Upper lobe of left lung (tissue), 6 donors: ENCODE data around the gene RNF213. TPM values are rescaled to one million over a fixed set of nuclear protein-coding genes. Genes with fewer than 3 reads are reported as not detected.

Source experiments
- ATAC-seq, 2 donors: fragments of 200-7000 bp; cut with Tn5 transposase; one replicate each; pipeline ENCODE4 v1.9.1; 2022; ENCODE audit warnings: mild to moderate bottlenecking in 2 of 2, moderate library complexity in 2 of 2; ENCODE audit not compliant: low FRiP score in 2 of 2
- DNase-seq, 2 donors: peaks; one replicate each; pipeline ENCODE4 v3.0.0-alpha.2; 2019 to 2020
- H3K27ac ChIP-seq, 4 donors: fragments of 200-600 bp; sonication (generic); one replicate each; pipeline ENCODE4 v1.5.1; 2016 to 2019
- H3K27me3 ChIP-seq, 4 donors: fragments of 200-600 bp; sonication (generic); one replicate each; pipeline ENCODE4 v1.5.1; 2017 to 2019
- H3K36me3 ChIP-seq, 4 donors: fragments of 200-600 bp; sonication (generic); one replicate each; pipeline ENCODE4 v1.5.1; 2016 to 2019
- H3K4me1 ChIP-seq, 4 donors: fragments of 200-600 bp; sonication (generic); one replicate each; pipeline ENCODE4 v1.5.1; 2018 to 2019
- H3K4me3 ChIP-seq, 4 donors: fragments of 200-600 bp; sonication (generic); one replicate each; pipeline ENCODE4 v1.5.1; 2017 to 2019; ENCODE audit warnings: mild to moderate bottlenecking in 2 of 4, moderate library complexity in 1 of 4
- H3K9me3 ChIP-seq, 4 donors: fragments of 200-600 bp; sonication (generic); one replicate each; pipeline ENCODE4 v1.5.1; 2018 to 2019
- EP300 ChIP-seq, 4 donors: sonication (generic); formaldehyde crosslinking; IDR thresholded peaks; one replicate each; pipeline ENCODE4 v1.5.1; 2017; ENCODE audit warnings: antibody characterized with exemption in 4 of 4, control low read depth in 2 of 4
- POLR2A ChIP-seq, 4 donors: fragments of 450-650 bp; IDR thresholded peaks; one replicate each; pipeline ENCODE4 v1.5.1; 2016 to 2017; ENCODE audit warnings: antibody characterized with exemption in 4 of 4, mild to moderate bottlenecking in 2 of 4
- POLR2AphosphoS5 ChIP-seq, 2 donors: sonication (generic); formaldehyde crosslinking; IDR thresholded peaks; one replicate each; pipeline ENCODE4 v1.5.1; 2017; ENCODE audit warnings: antibody characterized with exemption in 2 of 2
- WGBS, 2 donors: methylation state at CpG; one replicate each; pipeline ENCODE4 v1.1.5; 2017 to 2018; 5-methylcytosine and 5-hydroxymethylcytosine counted together
- total RNA-seq, 6 donors: library from RNA; depleted of rRNA in 4 of 6; stranded (reverse); fragments of >200 nt in 4 of 6; gene quantifications; one replicate each; pipeline versions ENCODE4 v1.1.0 to v1.2.1, GENCODE V29; 2016 to 2021
- TF ChIP-seq, protein P1 (sequence below), 6 experiments: fragments of 450-650 bp in 4 of 6; fragments of 200-600 bp in 2 of 6; sonication (generic) in 2 of 6; IDR thresholded peaks; one replicate each; pipeline ENCODE4 v1.5.1; 2016 to 2019; ENCODE audit warnings: antibody characterized with exemption in 6 of 6
- donor health status: DM: no; HTN: no; CAD: no; lungs with moderate emphysema.
- donor health status: DM: no; HTN: yes; CAD: no; lungs with severe emphysema.

RNF213 gene
- total RNA-seq, 6 donors from 2014 or later = 135 to 619 (median 207) TPM

DNA sequence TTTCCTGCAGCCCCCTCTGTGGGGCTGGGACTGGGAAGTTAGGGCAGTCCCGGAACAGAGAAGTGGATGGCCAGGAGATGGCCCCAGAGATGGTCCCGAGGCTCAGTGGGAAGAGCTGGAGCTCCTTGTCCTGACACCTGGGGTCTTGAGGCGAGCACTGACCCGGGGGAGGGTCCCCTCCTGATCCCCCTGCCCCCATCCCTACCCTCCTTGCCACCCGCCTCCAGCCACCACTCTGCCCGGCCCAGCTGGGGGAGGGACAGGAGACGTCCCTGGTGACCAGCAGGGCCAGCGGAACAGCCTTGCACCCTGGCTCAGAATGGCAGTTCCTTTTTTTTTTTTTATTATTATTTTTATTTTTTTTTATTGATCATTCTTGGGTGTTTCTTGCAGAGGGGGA lies 13.9 kb upstream of the RNF213 start:
- no peak overlapping the region for H3K27ac ChIP-seq
- WGBS, 2 donors = 86 to 93% methylated on average over 5 to 8 of the region's 8 CpGs
- H3K4me3 ChIP-seq = no peak overlapping the region
- TF ChIP-seq POLR2AphosphoS5 (IDR thresholded peaks at IDR 0.05) (no peak), POLR2A (IDR thresholded peaks at IDR 0.05) (no peak), EP300 (IDR thresholded peaks at IDR 0.05) (no peak)
- TF ChIP-seq, protein P1, sequence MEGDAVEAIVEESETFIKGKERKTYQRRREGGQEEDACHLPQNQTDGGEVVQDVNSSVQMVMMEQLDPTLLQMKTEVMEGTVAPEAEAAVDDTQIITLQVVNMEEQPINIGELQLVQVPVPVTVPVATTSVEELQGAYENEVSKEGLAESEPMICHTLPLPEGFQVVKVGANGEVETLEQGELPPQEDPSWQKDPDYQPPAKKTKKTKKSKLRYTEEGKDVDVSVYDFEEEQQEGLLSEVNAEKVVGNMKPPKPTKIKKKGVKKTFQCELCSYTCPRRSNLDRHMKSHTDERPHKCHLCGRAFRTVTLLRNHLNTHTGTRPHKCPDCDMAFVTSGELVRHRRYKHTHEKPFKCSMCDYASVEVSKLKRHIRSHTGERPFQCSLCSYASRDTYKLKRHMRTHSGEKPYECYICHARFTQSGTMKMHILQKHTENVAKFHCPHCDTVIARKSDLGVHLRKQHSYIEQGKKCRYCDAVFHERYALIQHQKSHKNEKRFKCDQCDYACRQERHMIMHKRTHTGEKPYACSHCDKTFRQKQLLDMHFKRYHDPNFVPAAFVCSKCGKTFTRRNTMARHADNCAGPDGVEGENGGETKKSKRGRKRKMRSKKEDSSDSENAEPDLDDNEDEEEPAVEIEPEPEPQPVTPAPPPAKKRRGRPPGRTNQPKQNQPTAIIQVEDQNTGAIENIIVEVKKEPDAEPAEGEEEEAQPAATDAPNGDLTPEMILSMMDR (IDR thresholded peaks at IDR 0.05) = no peak
- DNase-seq (no peak), ATAC-seq (no peak)
- no peaks in the 10 kb centered on the region for H3K9me3 ChIP-seq
- H3K4me1 ChIP-seq = no peaks in the 10 kb centered on the region
- H3K27me3 ChIP-seq = no peaks in the 10 kb centered on the region
- H3K36me3 ChIP-seq = peaks cover 9 to 71% (median 50%) of the 10 kb centered on the region in 4 donors

DNA sequence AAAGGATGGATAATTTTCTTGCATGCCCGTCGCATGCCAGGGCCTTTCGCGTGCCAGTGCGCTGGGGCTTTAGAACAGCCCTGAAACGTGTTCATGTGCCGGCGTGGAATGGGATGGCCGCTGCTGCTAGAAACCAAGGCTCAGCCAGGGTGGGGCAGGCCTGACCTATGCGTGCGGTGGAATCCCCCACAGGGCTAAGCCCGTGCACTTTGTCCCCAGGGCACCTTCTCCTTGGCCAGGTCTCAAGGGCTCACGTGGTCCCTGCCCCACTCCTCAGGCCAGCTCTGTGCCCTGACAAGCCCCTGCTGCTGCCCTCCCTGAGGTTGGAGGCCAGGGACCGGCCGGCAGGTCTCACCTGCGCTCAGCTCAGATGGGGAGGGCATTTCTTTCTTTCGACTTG lies 13.1 kb upstream of the RNF213 start:
- peaks cover 9 to 71% (median 47%) of the 10 kb centered on the region in 4 donors for H3K36me3 ChIP-seq
- H3K27me3 ChIP-seq = no peaks in the 10 kb centered on the region
- DNase-seq (no peak), ATAC-seq (no peak)
- WGBS, 2 donors = 95 to 96% methylated on average over 4 to 13 of the region's 17 CpGs
- H3K4me1 ChIP-seq = no peaks in the 10 kb centered on the region
- no peaks in the 10 kb centered on the region for H3K9me3 ChIP-seq
- H3K27ac ChIP-seq = no peak overlapping the region
- no peak overlapping the region for H3K4me3 ChIP-seq
- no peak for TF ChIP-seq EP300 (IDR thresholded peaks at IDR 0.05)
- no peak for TF ChIP-seq POLR2A (IDR thresholded peaks at IDR 0.05)
- no peak for TF ChIP-seq POLR2AphosphoS5 (IDR thresholded peaks at IDR 0.05)
- TF ChIP-seq, protein P1 (IDR thresholded peaks at IDR 0.05) = no peak

DNA sequence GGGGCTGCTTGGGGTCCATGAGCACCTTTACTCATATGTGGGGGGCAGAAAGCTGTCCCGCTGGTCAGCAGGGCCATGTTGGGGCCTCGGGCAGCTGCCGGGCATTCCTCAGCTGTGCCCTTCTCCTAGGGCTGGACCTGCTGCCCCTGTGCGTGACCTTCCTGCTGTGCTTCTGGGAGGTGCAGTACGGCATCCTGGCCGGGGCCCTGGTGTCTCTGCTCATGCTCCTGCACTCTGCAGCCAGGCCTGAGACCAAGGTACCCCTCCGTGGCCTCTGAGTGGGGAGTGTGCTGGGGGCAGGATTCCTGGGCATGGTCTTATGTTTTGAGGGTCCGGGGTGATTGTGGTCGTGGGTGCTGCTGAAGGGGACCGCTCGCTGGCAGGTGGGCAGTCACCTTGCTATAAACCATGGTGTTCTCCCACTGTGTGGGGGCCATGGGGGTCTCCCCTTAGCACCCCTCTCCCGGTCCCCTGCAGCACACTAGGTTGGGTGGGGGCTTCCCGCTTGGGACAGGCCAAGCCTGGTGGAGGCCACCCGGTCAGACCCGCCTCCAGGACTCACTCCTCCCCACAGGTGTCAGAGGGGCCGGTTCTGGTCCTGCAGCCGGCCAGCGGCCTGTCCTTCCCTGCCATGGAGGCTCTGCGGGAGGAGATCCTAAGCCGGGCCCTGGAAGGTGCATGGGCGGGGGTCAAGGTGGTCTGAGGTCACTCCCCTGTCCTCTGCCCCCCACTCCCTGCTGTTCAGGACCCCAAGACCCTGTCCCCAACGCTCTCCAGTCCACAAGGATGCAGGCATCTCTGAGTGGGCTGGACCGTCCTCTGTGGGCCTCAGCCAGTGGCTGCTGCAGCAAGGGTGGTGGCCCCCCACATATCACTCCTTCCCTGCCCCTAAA lies 12.4 kb upstream of the RNF213 start:
- H3K4me1 ChIP-seq = peaks cover 0 to 4% (median 0%) of the 10 kb centered on the region in 4 donors
- H3K4me3 ChIP-seq = no peak overlapping the region
- no peak for TF ChIP-seq POLR2AphosphoS5 (IDR thresholded peaks at IDR 0.05)
- TF ChIP-seq, protein P1 (IDR thresholded peaks at IDR 0.05) = no peak
- TF ChIP-seq EP300 (IDR thresholded peaks at IDR 0.05) = no peak
- no peak for TF ChIP-seq POLR2A (IDR thresholded peaks at IDR 0.05)
- DNase-seq = peak in 1 of 2 donors; percentile 68
- no peak overlapping the region for H3K27ac ChIP-seq
- ATAC-seq = no peak
- H3K9me3 ChIP-seq = no peaks in the 10 kb centered on the region
- peaks cover 9 to 66% (median 44%) of the 10 kb centered on the region in 4 donors for H3K36me3 ChIP-seq
- no peaks in the 10 kb centered on the region for H3K27me3 ChIP-seq
- WGBS, 2 donors = 90 to 95% methylated on average over 9 to 19 of the region's 23 CpGs

DNA sequence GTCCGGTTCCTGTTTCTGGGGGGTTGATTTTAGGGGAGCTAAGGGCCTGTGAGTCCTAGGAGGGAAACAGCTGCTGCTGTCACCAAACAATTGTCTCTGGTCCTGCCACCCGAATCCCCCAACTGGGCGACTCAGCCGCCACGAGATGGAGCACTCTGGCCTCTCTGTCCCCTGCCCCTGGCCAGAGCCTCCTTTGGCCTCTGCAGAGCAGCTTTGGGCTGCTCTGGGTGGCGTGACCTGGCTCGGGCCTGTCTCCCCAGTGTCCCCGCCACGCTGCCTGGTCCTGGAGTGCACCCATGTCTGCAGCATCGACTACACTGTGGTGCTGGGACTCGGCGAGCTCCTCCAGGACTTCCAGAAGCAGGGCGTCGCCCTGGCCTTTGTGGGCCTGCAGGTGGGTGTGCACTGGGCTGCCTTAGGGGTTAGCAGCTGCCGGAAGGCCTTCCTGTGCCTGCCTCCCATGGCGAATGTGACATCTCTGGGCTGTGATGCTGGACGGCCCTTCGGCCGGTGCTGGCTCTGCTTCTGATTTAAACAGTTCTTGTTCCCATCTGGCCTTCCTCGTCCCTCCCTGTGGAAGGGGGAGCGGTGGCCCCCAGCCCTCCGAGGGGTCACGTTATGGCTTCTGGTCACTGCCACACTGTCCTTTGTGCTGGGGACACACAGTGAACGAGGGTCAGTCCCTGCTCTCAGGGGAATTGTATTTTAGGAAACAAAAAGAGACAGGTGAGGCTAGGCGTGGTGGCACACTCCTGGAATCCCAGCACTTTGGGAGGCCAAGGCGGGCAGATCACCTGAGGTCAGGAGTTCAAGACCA lies 11.6 kb upstream of the RNF213 start:
- Histone ChIP-seq H3K4me1 (peaks cover 2 to 12% (median 5%) of the 10 kb centered on the region in 4 donors), H3K36me3 (peaks cover 9 to 63% (median 38%) of the 10 kb centered on the region in 4 donors), H3K27ac (no peak overlapping the region), H3K27me3 (no peaks in the 10 kb centered on the region), H3K9me3 (no peaks in the 10 kb centered on the region), H3K4me3 (no peak overlapping the region)
- 89 to 93% methylated on average over 19 to 26 of the region's 26 CpGs for WGBS, 2 donors
- TF ChIP-seq POLR2AphosphoS5 (IDR thresholded peaks at IDR 0.05) = no peak
- TF ChIP-seq POLR2A (IDR thresholded peaks at IDR 0.05) = no peak
- TF ChIP-seq EP300 (IDR thresholded peaks at IDR 0.05) = no peak
- TF ChIP-seq, protein P1 (IDR thresholded peaks at IDR 0.05) = no peak
- DNase-seq (peak in 1 of 2 donors; percentile 71), ATAC-seq (no peak)
